Upper lobe of right lung (tissue), 1 donor: ENCODE results near the gene NUP133. TPM values are rescaled to one million over a fixed set of nuclear protein-coding genes. Genes with fewer than 3 reads are reported as not detected.
"Not testable (repeated sequence)": the region's sequence is repeated elsewhere in the genome, so short reads cannot be mapped to it uniquely, and the experiment has no call there.

ENCODE experiments used
- ATAC-seq: fragments of 200-7000 bp; cut with Tn5 transposase; one replicate; pipeline ENCODE4 v1.9.1; 2020; ENCODE audit warnings: mild to moderate bottlenecking, moderate library complexity
- DNase-seq: peaks from one replicate; pipeline ENCODE4 v3.0.0-alpha.2; 2020
- H3K27ac ChIP-seq: fragments of 200-600 bp; one replicate; pipeline ENCODE4 v1.8.0; 2022
- H3K27me3 ChIP-seq: fragments of 200-600 bp; one replicate; pipeline ENCODE4 v1.8.0; 2022; ENCODE audit warnings: mild to moderate bottlenecking
- H3K36me3 ChIP-seq: fragments of 200-600 bp; one replicate; pipeline ENCODE4 v1.8.0; 2022
- H3K4me1 ChIP-seq: fragments of 200-600 bp; one replicate; pipeline ENCODE4 v1.8.0; 2022
- H3K4me3 ChIP-seq: fragments of 200-600 bp; one replicate; pipeline ENCODE4 v1.8.0; 2022; ENCODE audit warnings: mild to moderate bottlenecking
- H3K9me3 ChIP-seq: fragments of 200-600 bp; one replicate; pipeline ENCODE4 v1.8.0; 2022
- intact Hi-C: fragments of 100-400 bp; cut with DNase I; formaldehyde crosslinking; loops from one replicate; pipeline ENCODE4 v1.11.0; 2022
- total RNA-seq: library from RNA; stranded (reverse); fragmentation: NEBNext Ultra II Directional; extraction: Animal tissue kit (Norgen Biotek cat#: 25700); gene quantifications from one replicate; pipeline ENCODE4 v1.2.1, GENCODE V29; 2021
- TF ChIP-seq, protein P1 (sequence below): fragments of 200-600 bp; IDR thresholded peaks from one replicate; pipeline ENCODE4 v1.8.0; 2022; ENCODE audit warnings: antibody characterized with exemption
- donor health status: DM: no; HTN: yes; CAD: no; lungs with severe emphysema.

The NUP133 gene
- total RNA-seq, 1 donor from 2014 or later = 33.8 TPM

- H3K9me3 ChIP-seq = no peaks in the 10 kb centered on the region
- no peak for DNase-seq
- H3K4me1 ChIP-seq = no peaks in the 10 kb centered on the region
- peaks cover 35% of the 10 kb centered on the region for H3K27me3 ChIP-seq
- no peak overlapping the region for H3K27ac ChIP-seq
- ATAC-seq = no peak
- no peaks in the 10 kb centered on the region for H3K36me3 ChIP-seq
- TF ChIP-seq, protein P1, sequence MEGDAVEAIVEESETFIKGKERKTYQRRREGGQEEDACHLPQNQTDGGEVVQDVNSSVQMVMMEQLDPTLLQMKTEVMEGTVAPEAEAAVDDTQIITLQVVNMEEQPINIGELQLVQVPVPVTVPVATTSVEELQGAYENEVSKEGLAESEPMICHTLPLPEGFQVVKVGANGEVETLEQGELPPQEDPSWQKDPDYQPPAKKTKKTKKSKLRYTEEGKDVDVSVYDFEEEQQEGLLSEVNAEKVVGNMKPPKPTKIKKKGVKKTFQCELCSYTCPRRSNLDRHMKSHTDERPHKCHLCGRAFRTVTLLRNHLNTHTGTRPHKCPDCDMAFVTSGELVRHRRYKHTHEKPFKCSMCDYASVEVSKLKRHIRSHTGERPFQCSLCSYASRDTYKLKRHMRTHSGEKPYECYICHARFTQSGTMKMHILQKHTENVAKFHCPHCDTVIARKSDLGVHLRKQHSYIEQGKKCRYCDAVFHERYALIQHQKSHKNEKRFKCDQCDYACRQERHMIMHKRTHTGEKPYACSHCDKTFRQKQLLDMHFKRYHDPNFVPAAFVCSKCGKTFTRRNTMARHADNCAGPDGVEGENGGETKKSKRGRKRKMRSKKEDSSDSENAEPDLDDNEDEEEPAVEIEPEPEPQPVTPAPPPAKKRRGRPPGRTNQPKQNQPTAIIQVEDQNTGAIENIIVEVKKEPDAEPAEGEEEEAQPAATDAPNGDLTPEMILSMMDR = no peak
- no peak overlapping the region for H3K4me3 ChIP-seq
- intact Hi-C loops = no loop called here
Observed at GRCh38 chr1:229396585-229397206, 111.4 kb downstream of the NUP133 start.

DNA sequence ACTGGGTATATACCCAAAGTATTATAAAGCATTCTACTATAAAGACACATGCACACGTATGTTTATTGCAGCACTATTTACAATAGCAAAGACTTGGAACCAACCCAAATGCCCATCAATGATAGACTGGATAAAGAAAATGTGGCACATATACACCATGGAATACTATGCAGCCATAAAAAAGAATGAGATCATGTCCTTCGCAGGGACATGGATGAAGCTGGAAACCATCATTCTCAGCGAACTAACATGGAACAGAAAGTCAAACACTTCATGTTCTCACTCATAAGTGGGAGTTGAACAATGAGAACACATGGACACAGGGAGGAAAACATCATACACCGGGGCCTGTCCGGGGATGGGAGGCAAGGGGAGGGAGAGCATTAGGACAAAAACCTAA is 113.6 kb downstream of the NUP133 start:
- intact Hi-C loops, H3K36me3 ChIP-seq, ATAC-seq, DNase-seq, H3K27ac ChIP-seq, H3K4me1 ChIP-seq, H3K9me3 ChIP-seq, H3K4me3 ChIP-seq: not testable (repeated sequence)
- peaks cover 19% of the 10 kb centered on the region for H3K27me3 ChIP-seq

GRCh38 chr1:229392936-229393335 is 115.2 kb downstream of the NUP133 start:
- no peak overlapping the region for H3K4me3 ChIP-seq
- peaks cover 19% of the 10 kb centered on the region for H3K27me3 ChIP-seq
- ATAC-seq (no peak), DNase-seq (no peak)
- intact Hi-C loops = no loop called here
- TF ChIP-seq, protein P1 = no peak
- no peaks in the 10 kb centered on the region for H3K36me3 ChIP-seq
- H3K9me3 ChIP-seq = no peaks in the 10 kb centered on the region
- no peak overlapping the region for H3K27ac ChIP-seq
- H3K4me1 ChIP-seq = no peaks in the 10 kb centered on the region

Other genes with a start within 250 kb of the NUP133 start
- 47.1 TPM for gene RAB4A, start 237.2 kb downstream of the NUP133 start, total RNA-seq
- gene CCSAP, start 165.3 kb downstream of the NUP133 start, total RNA-seq = 9.1 TPM
- not detected for gene ACTA1, start 74.2 kb downstream of the NUP133 start, total RNA-seq
- gene ABCB10, start 50.4 kb upstream of the NUP133 start, total RNA-seq = 17.3 TPM
- gene TAF5L, start 117.8 kb upstream of the NUP133 start, total RNA-seq = 22.1 TPM
- gene URB2, start 117.9 kb upstream of the NUP133 start, total RNA-seq = 8.4 TPM